Left lung (tissue), 10 donors: ENCODE results near the gene PAX2. TPM values are rescaled to one million over a fixed set of nuclear protein-coding genes. Genes with fewer than 3 reads are reported as not detected.

Experiments
- ATAC-seq: fragments of 200-7000 bp; cut with Tn5 transposase; one replicate; pipeline ENCODE4 v1.9.1; 2020; ENCODE audit warnings: moderate library complexity
- DNase-seq, 4 donors: peaks; one replicate each; pipeline ENCODE4 v3.0.0-alpha.2; 2013 to 2020
- H3K27ac ChIP-seq, 2 donors: fragments of 200-600 bp; sonication (generic) in 1 of 2; one replicate each; pipeline versions ENCODE4 v1.5.0 to v1.8.0; 2020 to 2021
- H3K27me3 ChIP-seq, 2 donors: fragments of 200-600 bp; sonication (generic) in 1 of 2; one replicate each; pipeline versions ENCODE4 v1.5.0 to v1.8.0; 2020 to 2021
- H3K36me3 ChIP-seq, 2 donors: fragments of 200-600 bp; sonication (generic) in 1 of 2; one replicate each; pipeline versions ENCODE4 v1.5.0 to v1.8.0; 2020 to 2021
- H3K4me1 ChIP-seq, 2 donors: fragments of 200-600 bp; one replicate each; pipeline ENCODE4 v1.8.0; 2021
- H3K4me3 ChIP-seq, 2 donors: fragments of 200-600 bp; sonication (generic) in 1 of 2; one replicate each; pipeline versions ENCODE4 v1.5.0 to v1.8.0; 2020 to 2021; ENCODE audit warnings: mild to moderate bottlenecking in 1 of 2
- H3K9me3 ChIP-seq, 2 donors: fragments of 200-600 bp; sonication (generic) in 1 of 2; one replicate each; pipeline versions ENCODE4 v1.5.0 to v1.8.0; 2020 to 2021
- intact Hi-C, 2 donors: fragments of 100-400 bp; cut with DNase I; formaldehyde crosslinking; loops; one replicate each; pipeline versions ENCODE4 v1.11.2 to v1.14.2; 2022
- polyA plus RNA-seq, 6 donors: library from polyadenylated mRNA; unstranded; fragments of 120-200 nt; gene quantifications; one replicate each; pipeline ENCODE4 v1.2.1, GENCODE V29; 2013; ENCODE audit not compliant: insufficient read length in 6 of 6
- total RNA-seq, 2 donors: library from RNA; stranded (reverse); fragmentation: NEBNext Ultra II Directional; extraction: Animal tissue kit (Norgen Biotek cat#: 25700); gene quantifications; one replicate each; pipeline ENCODE4 v1.2.1, GENCODE V29; 2021
- TF ChIP-seq, protein P1 (sequence below), 2 donors: fragments of 200-600 bp; sonication (generic) in 1 of 2; IDR thresholded peaks; one replicate each; pipeline versions ENCODE4 v1.5.0 to v1.8.0; 2021; ENCODE audit warnings: antibody characterized with exemption in 2 of 2
- donor health status: DM: no; HTN: yes; CAD: no.
- donor health status: DM: no; HTN: no; CAD: no.

The PAX2 gene
- total and polyA plus RNA-seq, 8 donors, result 0.18 to 1.2 (median 0.47) TPM; not detected in 3

DNA sequence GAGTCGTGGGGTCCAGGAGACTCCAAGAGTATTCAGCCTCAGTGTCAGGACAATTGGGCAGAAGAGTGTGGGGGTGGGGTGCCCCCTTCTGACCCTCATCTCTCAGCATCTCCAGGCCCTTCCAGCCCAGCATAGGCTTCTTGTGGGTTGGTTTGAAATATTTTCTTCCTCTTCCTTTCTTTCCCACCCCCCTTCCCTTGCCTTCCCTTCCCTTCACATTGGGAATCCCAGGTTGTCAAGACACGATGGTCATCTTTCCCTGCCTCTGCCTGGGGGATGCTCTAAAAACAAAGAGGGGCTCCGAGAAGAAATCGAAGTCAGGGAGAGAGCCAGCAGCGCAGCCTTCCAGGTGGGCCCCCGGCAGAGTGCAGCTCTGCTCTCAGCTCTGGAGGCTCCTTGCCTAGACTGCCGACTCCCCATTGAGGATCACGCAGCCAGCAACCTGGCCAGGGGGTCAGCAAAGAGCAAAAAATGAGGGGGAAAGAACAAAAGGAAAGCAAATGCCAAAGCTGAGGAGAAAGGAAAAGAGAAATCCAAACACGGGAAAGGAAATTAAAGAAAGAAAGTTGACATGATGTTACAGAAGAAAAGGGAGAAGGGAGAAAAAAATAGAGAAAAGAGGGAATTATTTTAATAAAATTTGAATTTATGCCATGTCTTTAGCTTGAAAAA, 1.5 kb downstream of the PAX2 start:
- Histone ChIP-seq H3K27ac (no peak overlapping the region), H3K4me1 (peaks cover 4 to 49% of the 10 kb centered on the region in 2 donors), H3K36me3 (no peaks in the 10 kb centered on the region), H3K4me3 (no peak overlapping the region), H3K9me3 (no peaks in the 10 kb centered on the region), H3K27me3 (peaks cover 98 to 100% of the 10 kb centered on the region in 2 donors)
- DNase-seq (no peak), ATAC-seq (no peak)
- TF ChIP-seq, protein P1, sequence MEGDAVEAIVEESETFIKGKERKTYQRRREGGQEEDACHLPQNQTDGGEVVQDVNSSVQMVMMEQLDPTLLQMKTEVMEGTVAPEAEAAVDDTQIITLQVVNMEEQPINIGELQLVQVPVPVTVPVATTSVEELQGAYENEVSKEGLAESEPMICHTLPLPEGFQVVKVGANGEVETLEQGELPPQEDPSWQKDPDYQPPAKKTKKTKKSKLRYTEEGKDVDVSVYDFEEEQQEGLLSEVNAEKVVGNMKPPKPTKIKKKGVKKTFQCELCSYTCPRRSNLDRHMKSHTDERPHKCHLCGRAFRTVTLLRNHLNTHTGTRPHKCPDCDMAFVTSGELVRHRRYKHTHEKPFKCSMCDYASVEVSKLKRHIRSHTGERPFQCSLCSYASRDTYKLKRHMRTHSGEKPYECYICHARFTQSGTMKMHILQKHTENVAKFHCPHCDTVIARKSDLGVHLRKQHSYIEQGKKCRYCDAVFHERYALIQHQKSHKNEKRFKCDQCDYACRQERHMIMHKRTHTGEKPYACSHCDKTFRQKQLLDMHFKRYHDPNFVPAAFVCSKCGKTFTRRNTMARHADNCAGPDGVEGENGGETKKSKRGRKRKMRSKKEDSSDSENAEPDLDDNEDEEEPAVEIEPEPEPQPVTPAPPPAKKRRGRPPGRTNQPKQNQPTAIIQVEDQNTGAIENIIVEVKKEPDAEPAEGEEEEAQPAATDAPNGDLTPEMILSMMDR (IDR thresholded peaks at IDR 0.05), result no peak
- intact Hi-C loops, result no loop called here

DNA sequence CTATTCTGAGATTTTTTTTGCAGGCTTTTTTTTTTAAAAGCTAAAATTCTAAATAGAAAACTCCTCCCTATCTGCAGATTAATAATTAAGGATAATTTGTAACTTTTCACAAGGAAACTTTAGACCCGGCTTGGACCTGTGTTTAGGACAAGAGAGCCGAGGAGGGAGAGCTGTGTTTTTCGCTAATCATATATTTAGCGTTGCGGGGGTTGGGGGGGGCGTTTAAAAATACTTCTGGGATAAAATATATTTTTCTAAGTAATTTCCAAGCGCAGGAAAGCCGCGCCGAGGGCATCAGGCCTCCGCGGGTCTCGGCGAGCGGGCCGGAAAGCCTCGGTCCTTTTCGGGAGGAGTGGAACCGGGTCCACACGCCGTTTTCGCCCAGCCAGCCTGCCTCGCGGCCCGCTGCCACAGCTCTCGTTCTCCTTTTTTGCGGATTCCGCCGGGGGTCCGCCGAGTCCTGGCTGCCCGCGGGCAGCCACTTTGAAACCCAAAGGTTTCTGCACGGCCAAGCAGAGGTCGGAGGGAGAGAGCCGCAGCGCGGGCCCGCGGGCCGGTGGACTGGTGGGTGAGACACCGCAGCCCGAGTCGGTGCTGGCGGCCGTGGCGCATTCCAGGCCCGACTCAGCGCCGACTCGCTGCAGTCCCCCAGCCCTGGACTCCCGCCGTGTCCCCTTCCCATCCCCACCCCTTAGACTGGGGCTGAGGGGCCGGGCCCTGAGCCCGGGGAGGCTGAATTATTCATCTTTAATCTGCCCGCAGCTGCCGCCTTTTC, 2.3 kb downstream of the PAX2 start:
- peaks cover 4 to 42% of the 10 kb centered on the region in 2 donors for H3K4me1 ChIP-seq
- intact Hi-C loops, result no loop called here
- no peaks in the 10 kb centered on the region for H3K9me3 ChIP-seq
- no peak overlapping the region for H3K27ac ChIP-seq
- no peak overlapping the region for H3K4me3 ChIP-seq
- H3K36me3 ChIP-seq, result no peaks in the 10 kb centered on the region
- peaks cover 98 to 100% of the 10 kb centered on the region in 2 donors for H3K27me3 ChIP-seq
- TF ChIP-seq, protein P1 (IDR thresholded peaks at IDR 0.05), result no peak
- DNase-seq (no peak), ATAC-seq (no peak)

DNA sequence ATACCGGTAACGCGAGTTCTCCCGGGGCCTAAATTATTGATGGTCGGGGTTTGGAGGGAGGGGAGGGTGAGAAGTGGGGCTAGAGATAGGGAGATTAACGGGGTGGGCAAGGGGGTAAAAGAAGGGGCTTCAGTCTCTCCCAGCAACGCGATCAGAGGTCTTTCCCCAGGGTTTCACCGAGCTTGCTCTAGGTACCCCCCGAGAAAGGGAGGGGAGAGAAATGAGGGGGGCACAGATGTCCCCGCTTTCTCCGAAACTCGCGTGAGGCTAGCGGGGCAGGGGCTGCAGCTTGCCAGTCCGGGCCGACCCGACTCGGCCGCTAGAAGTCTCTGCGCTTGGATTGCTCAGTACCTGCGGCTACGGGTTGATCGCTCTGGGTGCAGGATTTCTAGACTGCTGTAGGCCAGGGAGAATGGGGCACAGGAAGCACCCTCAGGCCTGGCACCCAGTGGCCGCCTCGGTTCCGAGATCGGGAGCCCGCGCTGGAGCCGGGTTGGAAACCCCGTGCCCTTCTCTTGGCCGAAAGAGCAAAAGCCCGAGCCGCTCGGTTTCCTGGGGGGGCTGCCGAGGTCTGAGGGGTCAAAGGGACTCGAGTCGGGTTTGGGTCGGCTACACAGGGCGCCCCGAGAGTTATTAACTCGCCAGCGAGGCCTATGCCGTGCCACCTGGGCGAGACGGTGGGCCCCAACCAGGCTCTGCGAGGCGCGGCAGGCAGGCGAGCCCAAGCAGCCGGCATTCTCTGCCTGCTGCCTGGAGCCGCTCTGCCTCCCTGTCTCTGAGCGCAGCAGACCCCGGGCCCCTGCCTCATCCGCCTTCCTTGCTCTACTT, 3.1 kb downstream of the PAX2 start:
- no peak for DNase-seq
- Histone ChIP-seq H3K36me3 (no peaks in the 10 kb centered on the region), H3K9me3 (no peaks in the 10 kb centered on the region), H3K27ac (no peak overlapping the region), H3K27me3 (peaks cover 97 to 100% of the 10 kb centered on the region in 2 donors), H3K4me3 (no peak overlapping the region), H3K4me1 (peaks cover 4 to 42% of the 10 kb centered on the region in 2 donors)
- ATAC-seq, result no peak
- intact Hi-C loops, result no loop called here
- TF ChIP-seq, protein P1 (IDR thresholded peaks at IDR 0.05), result no peak

DNA sequence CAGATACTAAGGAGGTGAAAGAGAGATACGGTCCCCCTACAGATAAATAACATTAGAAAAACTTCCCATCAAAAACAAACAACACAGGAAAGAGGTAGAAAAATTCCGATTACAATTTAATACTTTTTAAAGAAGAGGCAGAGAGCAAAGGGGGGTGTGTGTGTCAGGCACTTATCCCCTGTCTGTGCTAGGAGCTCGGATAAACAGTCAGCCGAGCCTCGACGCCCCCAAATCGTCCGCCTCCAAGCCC, 3.6 kb downstream of the PAX2 start:
- Histone ChIP-seq H3K27ac (no peak overlapping the region), H3K4me1 (peaks cover 4 to 37% of the 10 kb centered on the region in 2 donors), H3K36me3 (no peaks in the 10 kb centered on the region), H3K27me3 (peaks cover 95 to 100% of the 10 kb centered on the region in 2 donors), H3K9me3 (no peaks in the 10 kb centered on the region), H3K4me3 (no peak overlapping the region)
- ATAC-seq (no peak), DNase-seq (no peak)
- intact Hi-C loops, result no loop called here
- TF ChIP-seq, protein P1 (IDR thresholded peaks at IDR 0.05), result no peak
